PC-9 (cell line): ENCODE measurements around the gene OBSL1. TPM values are rescaled to one million over a fixed set of nuclear protein-coding genes. Genes with fewer than 3 reads are reported as not detected.
A peak's percentile ranks its signal among the peaks of the same experiment; 100 is the strongest.

Experiments
- BruUV-seq: library from RNA; stranded (reverse); fragments of 400-500 nt; replicated peaks from 2 replicates; lab custom pipeline; 2021; lab: Mats Ljungman, UMichigan
- CTCF ChIA-PET: fragments of 300-600 bp; sonication (Branson Sonifier 250); formaldehyde crosslinking; loops from one replicate; lab custom pipeline; 2022; ENCODE audit warnings: antibody characterized with exemption; lab: Charles Lee
- POLR2A ChIA-PET: fragments of 300-600 bp; sonication (Branson Sonifier 250); formaldehyde crosslinking; loops from one replicate; lab custom pipeline; 2022; ENCODE audit warnings: antibody characterized with exemption; ENCODE audit not compliant: unreplicated experiment; lab: Charles Lee
- DNase-seq, 2 experiments: peaks; one replicate each; pipeline versions ENCODE4 v3.0.0 to v3.0.0-alpha.2; 2015 to 2022; ENCODE audit warnings: mixed read lengths in 1 of 2
- H2AFZ ChIP-seq: fragments of 200-600 bp; sonication (generic); 2 replicates; pipeline ENCODE4 v1.8.1; 2017; ENCODE audit warnings: antibody characterized with exemption
- H3F3A ChIP-seq: fragments of 200-600 bp; sonication (generic); 2 replicates; pipeline ENCODE4 v1.8.1; 2017; ENCODE audit warnings: antibody characterized with exemption, mild to moderate bottlenecking, low read depth; ENCODE audit not compliant: insufficient read depth
- H3K27ac ChIP-seq: fragments of 200-600 bp; sonication (generic); 2 replicates; pipeline ENCODE4 v1.6.1; 2016; ENCODE audit warnings: mixed run types
- H3K27me3 ChIP-seq: fragments of 200-600 bp; sonication (generic); 2 replicates; pipeline ENCODE4 v1.6.1; 2016; ENCODE audit warnings: low read depth, mixed run types; ENCODE audit not compliant: insufficient read depth
- H3K36me3 ChIP-seq: fragments of 200-600 bp; sonication (generic); 2 replicates; pipeline ENCODE4 v1.6.1; 2016; ENCODE audit warnings: low read depth, mixed run types
- H3K4me1 ChIP-seq: fragments of 200-600 bp; sonication (generic); replicated peaks from 2 replicates; pipeline ENCODE4 v1.6.1; 2016; ENCODE audit warnings: mixed run types; ENCODE audit not compliant: insufficient read depth
- H3K4me2 ChIP-seq: fragments of 200-600 bp; sonication (generic); 2 replicates; pipeline ENCODE4 v1.6.1; 2017; ENCODE audit warnings: mixed run types
- H3K4me3 ChIP-seq: fragments of 200-600 bp; sonication (generic); 2 replicates; pipeline ENCODE4 v1.6.1; 2016; ENCODE audit warnings: mixed run types
- H3K79me2 ChIP-seq: fragments of 200-600 bp; sonication (generic); 2 replicates; pipeline ENCODE4 v1.6.1; 2017; ENCODE audit warnings: low read depth, mixed run types
- H3K9me2 ChIP-seq: fragments of 200-600 bp; sonication (generic); 2 replicates; pipeline ENCODE4 v1.8.1; 2017; ENCODE audit warnings: mild to moderate bottlenecking; ENCODE audit not compliant: insufficient read depth
- H3K9me3 ChIP-seq: fragments of 200-600 bp; sonication (generic); 2 replicates; pipeline ENCODE4 v1.8.1; 2016; ENCODE audit warnings: low read depth; ENCODE audit not compliant: insufficient read depth
- H4K20me1 ChIP-seq: fragments of 200-600 bp; sonication (generic); 2 replicates; pipeline ENCODE4 v1.8.1; 2017; ENCODE audit not compliant: insufficient read depth
- EZH2 ChIP-seq: fragments of 200-600 bp; sonication (generic); IDR thresholded peaks from 2 replicates; pipeline ENCODE4 v1.8.0; 2017; ENCODE audit warnings: antibody characterized with exemption, low read depth
- intact Hi-C: fragments of 100-400 bp; cut with micrococcal nuclease; formaldehyde crosslinking; loops from one replicate; pipeline ENCODE4 v1.10.0; 2022; ENCODE audit not compliant: unreplicated experiment
- total RNA-seq: library from RNA; stranded (reverse); gene quantifications from 2 replicates; pipeline ENCODE4 v1.2.3, GENCODE V29; 2021
- TF ChIP-seq, protein P1 (sequence below): fragments of 200-600 bp; sonication (generic); conservative IDR thresholded peaks from 2 replicates; pipeline ENCODE4 v1.6.1; 2017; ENCODE audit warnings: mixed run types, antibody characterized with exemption, mild to moderate bottlenecking, moderate library complexity

OBSL1 gene
- total RNA-seq, 1 experiment from 2014 or later, result 110 TPM

DNA sequence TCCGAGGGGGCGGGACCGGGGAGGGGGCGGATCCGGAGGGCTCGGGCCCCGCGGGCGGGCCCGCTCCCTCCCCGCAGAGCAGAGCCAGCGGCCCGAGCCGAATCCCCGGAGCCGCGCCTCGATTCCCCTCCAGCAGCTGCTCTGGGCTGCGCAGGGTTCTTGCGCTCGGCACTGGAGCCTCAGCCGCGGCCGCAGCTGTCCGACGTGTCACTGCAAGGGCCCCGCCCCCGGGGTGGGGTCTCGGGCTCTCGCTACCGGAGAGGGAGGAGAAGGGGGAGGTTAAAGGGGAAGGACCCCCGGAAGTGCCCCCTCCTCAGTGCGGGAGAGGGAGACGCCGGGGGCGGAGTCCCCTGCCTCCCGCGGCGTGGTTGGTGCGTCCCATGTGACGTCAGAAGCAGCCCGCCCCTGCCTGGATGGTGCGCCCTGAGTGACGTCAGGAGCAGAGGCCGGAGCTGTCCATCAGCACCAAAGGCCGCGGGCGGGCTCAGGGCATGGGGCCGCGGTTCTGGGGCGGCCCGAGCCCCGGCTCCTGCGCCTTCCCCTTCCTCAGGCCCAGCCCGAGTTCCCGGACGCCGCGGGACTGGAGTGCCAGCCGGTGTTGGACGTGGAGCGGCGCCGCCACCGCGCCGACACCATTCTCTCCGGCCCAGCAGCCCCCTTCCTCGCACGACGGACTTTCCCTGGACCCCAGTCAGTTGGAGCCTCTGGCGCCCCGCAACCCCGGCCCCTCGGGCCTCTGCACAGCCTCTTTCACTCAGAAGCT, 27.6 kb downstream of the OBSL1 start, which contains the start of the genes CHPF and TMEM198:
TSS of gene CHPF (minus strand) at position 214 of the 763 bp plus-strand sequence. CDS start 271 bp downstream, outside the sequence.
TSS of gene TMEM198 (plus strand) at position 433 of the 763 bp plus-strand sequence. CDS start 700 bp downstream, outside the sequence.
- POLR2A ChIA-PET, result interaction anchor here (0.6 to 0.7 kb wide), 5 partner anchors 53 to 424 kb away, joined by 3 to 5 read pairs (median 3); no protein-coding TSS in a partner anchor
- Histone ChIP-seq H3K27ac (peak within 1 kb of the TSS; percentile 55), H3F3A (peaks cover 11% of the 10 kb centered on the region; the same call in 1 of the 2 replicates), H3K4me3 (peak within 1 kb of the TSS; percentile 65), H4K20me1 (peaks cover 19% of the 10 kb centered on the region), H3K4me1 (no peaks in the 10 kb centered on the region; the same call in 1 of the 2 replicates), H3K79me2 (peaks cover 17% of the 10 kb centered on the region), H2AFZ (peak within 1 kb of the TSS; percentile 82), H3K9me2 (no peaks in the 10 kb centered on the region), H3K36me3 (peaks cover 10% of the 10 kb centered on the region), H3K9me3 (no peaks in the 10 kb centered on the region), H3K4me2 (peak within 1 kb of the TSS; percentile 93), H3K27me3 (no peaks in the 10 kb centered on the region)
- intact Hi-C loops, result loop anchor here (1.0 to 2.0 kb wide), 3 partner anchors 27 to 146 kb away; partner anchors contain the start of genes OBSL1 and STK11IP
- DNase-seq, result peak; percentile 91 to 98
- CTCF ChIA-PET, result interaction anchor here (0.6 kb wide), 1 partner anchor 143 kb away, joined by 7 read pairs; no protein-coding TSS in a partner anchor
- TF ChIP-seq EZH2, result no peak
- TF ChIP-seq, protein P1, sequence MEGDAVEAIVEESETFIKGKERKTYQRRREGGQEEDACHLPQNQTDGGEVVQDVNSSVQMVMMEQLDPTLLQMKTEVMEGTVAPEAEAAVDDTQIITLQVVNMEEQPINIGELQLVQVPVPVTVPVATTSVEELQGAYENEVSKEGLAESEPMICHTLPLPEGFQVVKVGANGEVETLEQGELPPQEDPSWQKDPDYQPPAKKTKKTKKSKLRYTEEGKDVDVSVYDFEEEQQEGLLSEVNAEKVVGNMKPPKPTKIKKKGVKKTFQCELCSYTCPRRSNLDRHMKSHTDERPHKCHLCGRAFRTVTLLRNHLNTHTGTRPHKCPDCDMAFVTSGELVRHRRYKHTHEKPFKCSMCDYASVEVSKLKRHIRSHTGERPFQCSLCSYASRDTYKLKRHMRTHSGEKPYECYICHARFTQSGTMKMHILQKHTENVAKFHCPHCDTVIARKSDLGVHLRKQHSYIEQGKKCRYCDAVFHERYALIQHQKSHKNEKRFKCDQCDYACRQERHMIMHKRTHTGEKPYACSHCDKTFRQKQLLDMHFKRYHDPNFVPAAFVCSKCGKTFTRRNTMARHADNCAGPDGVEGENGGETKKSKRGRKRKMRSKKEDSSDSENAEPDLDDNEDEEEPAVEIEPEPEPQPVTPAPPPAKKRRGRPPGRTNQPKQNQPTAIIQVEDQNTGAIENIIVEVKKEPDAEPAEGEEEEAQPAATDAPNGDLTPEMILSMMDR, result no peak
- BruUV-seq, result no TSS peak

DNA sequence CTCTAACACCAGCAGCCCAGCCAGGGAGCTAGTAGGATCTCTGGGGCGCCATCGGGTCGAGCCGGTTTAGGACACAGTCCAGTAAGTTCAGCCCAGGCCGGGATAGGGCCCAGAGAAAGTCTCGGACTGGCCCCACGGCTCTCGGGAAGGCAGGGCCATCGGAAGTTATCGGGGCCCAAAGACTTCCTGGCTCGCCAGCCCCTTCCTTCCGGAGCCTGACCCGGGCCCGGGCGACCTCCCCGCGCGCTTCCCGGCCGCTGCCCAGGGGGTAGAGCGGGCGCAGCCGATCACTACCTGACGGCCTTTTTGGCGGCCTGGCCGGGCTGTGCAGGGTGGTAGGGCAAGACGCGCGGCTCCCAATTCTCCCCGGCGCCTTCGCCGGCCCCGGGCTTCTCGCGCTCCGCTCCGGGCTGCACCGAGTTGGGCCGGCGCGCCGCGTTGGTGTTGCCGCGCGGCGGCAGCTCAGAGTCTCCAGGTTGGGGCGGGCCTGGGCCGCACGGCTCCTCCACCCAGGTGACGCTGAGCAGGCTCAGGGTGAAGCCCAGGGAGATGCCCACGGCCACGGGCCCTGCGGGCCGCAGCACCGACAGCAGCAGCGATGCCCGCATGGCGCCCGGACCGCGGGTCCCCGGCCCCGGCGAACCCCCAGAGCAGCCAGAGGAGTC, 28.3 kb downstream of the OBSL1 start:
- POLR2A ChIA-PET, result interaction anchor here (0.6 to 0.9 kb wide), 5 partner anchors 54 to 251 kb away, joined by 3 to 5 read pairs (median 4); partner anchors contain the start of gene STK11IP
- peaks cover 23% of the 10 kb centered on the region for H4K20me1 ChIP-seq
- TF ChIP-seq, protein P1, result no peak
- no peak for TF ChIP-seq EZH2
- no peaks in the 10 kb centered on the region for H3K27me3 ChIP-seq
- BruUV-seq, result no TSS peak
- peak overlapping the region; percentile 55 for H3K27ac ChIP-seq
- CTCF ChIA-PET, result interaction anchor here (0.6 kb wide), 2 partner anchors 12 to 144 kb away, joined by 4 to 7 read pairs; no protein-coding TSS in a partner anchor
- no peaks in the 10 kb centered on the region for H3K9me2 ChIP-seq
- H3F3A ChIP-seq, result peaks cover 11% of the 10 kb centered on the region; the same call in 1 of the 2 replicates
- peaks cover 10% of the 10 kb centered on the region for H3K36me3 ChIP-seq
- H3K4me1 ChIP-seq, result no peaks in the 10 kb centered on the region; the same call in 1 of the 2 replicates
- intact Hi-C loops, result loop anchor here (1.0 to 2.0 kb wide), 3 partner anchors 28 to 146 kb away; partner anchors contain the start of genes OBSL1 and STK11IP
- H3K4me2 ChIP-seq, result peak overlapping the region; percentile 93
- H3K79me2 ChIP-seq, result peaks cover 17% of the 10 kb centered on the region
- H3K4me3 ChIP-seq, result peak overlapping the region; percentile 65
- peak; percentile 37 to 40 for DNase-seq
- no peaks in the 10 kb centered on the region for H3K9me3 ChIP-seq
- H2AFZ ChIP-seq, result peak overlapping the region; percentile 70; the same call in 1 of the 2 replicates
